Stimulated activated CD8-positive, alpha-beta memory T cell treated with anti-CD3 and anti-CD28 coated beads, Interleukin-7, amount 100 ng/mL, for 4 hours (primary cell): ENCODE results near the gene EIF4E.
"Not testable (repeated sequence)": the region's sequence is repeated elsewhere in the genome, so short reads cannot be mapped to it uniquely, and the experiment has no call there.

Experiments
- DNase-seq, 2 donors: peaks; one replicate each; pipeline ENCODE4 v3.0.0-alpha.2; 2020; ENCODE audit warnings: low read depth in 2 of 2

The EIF4E gene

GRCh38 chr4:98932539-98932938, 3.6 kb upstream of the EIF4E start:
- no peak for DNase-seq

DNA sequence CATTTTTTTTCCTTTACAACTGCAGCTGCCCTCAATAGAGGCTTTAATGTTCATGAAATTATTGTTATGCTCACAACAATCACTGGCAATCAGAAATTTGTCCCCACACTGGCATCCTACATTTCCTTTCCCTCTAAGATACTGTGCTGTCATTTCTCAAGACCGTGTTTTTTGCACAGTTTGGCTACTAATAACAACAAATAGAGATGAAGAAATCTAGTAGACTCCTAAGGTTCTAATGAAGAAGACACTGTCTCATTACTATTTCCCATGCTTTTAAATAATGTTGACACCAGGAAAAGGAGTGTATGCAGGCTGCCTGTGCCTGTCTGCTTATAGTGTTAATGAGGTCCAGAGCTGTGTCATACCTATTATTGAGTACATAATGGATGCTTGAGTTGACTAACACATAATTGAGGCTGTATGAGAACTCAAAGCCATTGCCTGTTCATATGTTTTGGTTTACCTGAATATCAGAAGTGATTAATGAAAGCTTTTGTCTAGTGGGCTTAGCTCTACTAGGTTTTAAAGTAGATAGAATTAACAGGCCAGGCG, 1.5 kb upstream of the EIF4E start:
- DNase-seq, result no peak

DNA sequence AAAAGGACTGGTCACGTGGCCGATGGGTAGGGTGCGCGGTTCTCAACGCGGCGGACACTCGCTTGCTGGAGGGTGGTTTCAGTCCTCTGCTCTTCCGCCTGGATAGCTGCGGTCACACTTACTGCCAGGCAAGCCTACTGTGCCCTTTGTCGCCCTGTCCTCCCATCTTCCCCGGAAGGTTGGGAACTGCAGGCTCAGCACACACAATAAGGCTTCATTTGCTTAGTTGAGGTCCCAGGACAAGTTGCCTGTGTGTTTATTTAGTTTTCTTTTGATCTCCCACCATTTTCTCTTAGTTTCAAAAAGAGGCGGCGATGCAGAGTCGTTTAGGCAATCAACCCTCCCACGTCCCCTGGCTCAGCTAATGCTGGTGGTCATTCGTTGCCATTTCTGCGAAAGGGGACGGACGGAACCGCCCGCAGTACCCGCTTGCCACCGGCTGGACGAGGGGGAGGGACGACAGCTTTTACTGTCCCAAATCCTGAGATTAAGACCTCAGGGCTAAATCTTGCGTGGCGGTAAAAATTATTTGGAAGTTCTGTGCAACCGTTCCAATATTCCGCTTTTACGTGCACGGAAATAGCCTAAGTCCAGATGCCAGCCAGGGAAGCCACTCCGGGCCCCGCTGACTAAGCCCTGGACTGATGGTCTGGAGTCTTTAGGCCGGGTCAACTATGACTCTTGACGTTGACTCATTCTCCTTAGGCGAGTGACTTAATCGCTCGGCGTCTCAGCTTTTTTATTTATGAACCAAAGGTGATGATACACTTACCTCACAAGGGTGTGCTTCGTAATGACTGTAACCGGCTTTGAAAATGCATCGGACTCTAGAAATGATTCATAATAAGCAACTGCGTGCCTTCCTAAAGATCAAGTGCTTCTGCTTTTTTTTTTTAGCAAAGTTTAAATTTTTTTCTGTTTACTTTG, 671 bp upstream of the EIF4E start:
- DNase-seq, result peak; percentile 30 to 42

GRCh38 chr4:98928131-98928504, 815 bp downstream of the EIF4E start:
- DNase-seq, result peak; percentile 49 to 65

GRCh38 chr4:98926257-98926656, 2.7 kb downstream of the EIF4E start:
- DNase-seq, result not testable (repeated sequence)

DNA sequence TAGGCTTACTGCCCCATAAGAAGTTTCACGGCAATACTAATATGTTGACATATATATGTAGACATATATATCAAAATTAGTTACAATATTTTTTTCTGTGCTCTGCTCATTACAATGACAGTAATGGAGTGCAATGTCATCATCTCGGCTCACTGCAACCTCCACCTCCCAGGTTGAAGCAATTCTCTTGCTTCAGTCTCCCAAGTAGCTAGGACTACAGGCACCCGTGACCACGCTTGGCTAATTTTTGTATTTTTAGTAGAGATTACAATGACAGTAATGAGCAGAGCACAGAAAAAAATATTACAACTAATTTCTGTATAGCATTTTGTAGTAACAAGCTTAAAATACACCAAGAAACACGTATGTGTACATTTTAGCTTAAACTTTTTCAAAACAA, 7.6 kb downstream of the EIF4E start:
- DNase-seq, result no peak

DNA sequence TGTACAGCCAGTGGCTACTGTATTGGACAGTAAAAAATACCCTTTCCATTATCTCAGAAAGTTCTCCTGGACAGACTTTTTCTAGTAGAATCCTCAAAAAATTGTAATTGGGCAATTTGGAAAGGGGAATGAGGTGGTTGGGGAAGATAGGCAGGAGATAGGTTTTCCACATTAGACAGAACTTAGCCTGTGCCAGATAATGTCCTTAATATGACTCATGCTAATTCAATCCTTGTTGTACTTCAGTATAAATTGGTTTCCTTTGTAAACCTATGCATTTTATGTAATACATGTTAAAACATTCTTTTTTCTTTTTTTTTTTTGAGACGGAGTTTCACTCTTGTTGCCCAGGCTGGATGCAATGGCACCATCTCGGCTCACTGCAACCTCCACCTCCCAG, 8.9 kb downstream of the EIF4E start:
- no peak for DNase-seq

DNA sequence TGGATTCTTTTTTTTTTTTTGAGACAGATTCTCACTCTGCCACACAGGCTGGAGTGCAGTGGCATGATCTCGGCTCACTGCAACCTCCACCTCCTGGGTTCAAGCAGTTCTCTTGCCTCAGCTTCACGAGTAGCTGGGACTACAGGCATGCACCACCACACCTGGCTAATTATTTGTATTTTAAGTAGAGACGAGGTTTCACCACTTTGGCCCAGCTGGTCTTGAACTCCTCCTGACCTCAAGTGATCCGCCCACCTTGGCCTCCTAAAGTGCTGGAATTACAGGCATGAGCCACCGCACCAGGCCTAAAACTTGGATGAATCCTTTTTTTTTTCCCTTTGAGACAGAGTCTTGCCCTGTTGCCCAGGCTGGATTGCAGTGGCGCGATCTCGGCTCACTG, 18.2 kb downstream of the EIF4E start:
- not testable (repeated sequence) for DNase-seq

DNA sequence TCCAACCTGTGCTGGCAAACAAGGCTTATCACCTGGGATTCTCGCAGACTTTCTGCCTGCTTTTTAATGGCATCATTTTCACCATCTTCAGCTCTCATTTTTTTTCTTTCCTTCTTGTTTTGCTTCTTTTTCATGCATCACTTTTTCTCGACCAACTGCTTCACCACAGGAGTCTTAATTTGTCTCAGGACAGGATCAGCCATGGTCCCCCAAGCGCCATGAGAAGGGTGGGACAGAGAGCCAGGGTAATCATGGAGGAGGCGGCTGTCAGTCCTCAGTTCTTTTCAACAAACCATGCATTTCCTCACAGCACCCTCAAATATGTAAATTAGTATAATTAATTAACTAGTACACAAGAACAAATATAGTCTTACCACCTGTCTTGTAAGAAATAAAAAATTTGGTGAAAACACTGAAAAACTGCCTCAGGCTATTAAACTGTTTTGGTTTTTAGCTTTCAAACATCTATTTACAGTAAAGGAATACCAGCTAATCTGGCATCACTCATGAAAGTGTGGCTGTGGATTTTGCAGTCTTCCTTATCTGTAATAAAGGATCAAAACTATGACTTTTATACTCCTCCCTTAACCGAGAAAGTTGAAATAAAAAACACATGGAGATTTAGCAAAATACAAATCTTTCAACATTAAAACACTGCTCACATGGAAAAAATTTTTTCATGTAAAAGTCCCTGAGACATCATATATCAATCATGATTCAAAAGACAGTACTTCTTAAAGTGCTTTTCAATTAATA, 19.1 kb downstream of the EIF4E start:
- no peak for DNase-seq

GRCh38 chr4:98908703-98909262, 20.1 kb downstream of the EIF4E start:
- no peak for DNase-seq

GRCh38 chr4:98908182-98908581, 20.8 kb downstream of the EIF4E start:
- DNase-seq, result no peak

DNA sequence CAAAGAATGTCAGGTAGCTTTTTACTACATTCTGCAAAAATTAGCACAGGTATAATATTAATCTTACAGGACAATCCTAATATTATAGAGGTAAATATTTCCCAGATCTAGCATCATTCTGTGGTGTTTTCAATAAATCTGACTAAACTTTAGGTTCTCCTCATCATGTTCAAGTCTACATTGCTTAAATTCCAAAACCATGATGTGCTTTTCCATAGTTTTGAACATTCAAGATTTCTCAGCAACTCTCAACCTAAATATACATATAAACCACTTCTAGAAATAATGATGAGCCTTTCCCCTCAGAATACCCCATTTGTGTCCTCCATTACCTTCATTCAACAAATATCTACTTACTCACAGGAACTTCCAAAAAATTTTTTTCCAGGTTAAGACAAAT, 23.1 kb downstream of the EIF4E start:
- no peak for DNase-seq

DNA sequence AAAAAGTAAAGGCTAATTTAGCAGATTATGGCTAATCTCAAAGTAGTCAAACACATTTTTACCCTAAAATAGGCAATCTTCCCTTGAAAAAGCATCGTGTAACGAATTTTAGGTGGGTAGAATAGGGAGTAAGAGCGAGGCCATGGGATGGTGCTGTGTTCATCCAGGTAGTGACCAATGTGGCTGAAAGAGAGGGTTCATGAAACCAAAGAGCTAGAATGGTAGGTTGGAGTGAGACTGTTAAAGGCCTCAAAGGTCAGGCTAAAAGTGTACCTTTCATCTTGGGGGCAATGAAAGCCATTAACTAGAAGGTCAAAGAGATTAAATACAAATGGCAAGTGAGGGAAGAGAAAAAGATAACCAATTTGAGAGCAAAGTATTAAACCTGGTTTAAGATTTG, 23.6 kb downstream of the EIF4E start:
- DNase-seq, result no peak

- no peak for DNase-seq
These were observed 25.0 kb downstream of the EIF4E start for GRCh38 chr4:98903963-98904362.

DNA sequence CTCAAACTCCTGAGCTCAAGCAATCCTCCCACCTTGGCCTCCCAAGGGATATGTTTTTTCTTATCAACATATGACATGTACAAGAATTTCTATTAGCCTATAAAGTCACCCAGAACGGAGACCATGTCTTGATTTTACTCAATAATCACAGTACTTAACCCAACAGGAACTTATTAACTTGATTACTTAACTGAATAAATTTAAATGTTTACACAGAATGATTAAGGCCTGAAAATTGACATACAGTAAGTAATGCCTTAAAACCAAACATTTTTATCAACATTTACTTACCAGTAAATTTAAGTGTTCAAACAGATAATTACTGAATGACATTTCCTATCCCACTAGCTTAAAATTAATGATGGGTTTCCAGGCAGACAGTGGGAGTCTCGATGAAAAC, 25.4 kb downstream of the EIF4E start:
- DNase-seq, result no peak

GRCh38 chr4:98899277-98899676, 29.7 kb downstream of the EIF4E start:
- no peak for DNase-seq

DNA sequence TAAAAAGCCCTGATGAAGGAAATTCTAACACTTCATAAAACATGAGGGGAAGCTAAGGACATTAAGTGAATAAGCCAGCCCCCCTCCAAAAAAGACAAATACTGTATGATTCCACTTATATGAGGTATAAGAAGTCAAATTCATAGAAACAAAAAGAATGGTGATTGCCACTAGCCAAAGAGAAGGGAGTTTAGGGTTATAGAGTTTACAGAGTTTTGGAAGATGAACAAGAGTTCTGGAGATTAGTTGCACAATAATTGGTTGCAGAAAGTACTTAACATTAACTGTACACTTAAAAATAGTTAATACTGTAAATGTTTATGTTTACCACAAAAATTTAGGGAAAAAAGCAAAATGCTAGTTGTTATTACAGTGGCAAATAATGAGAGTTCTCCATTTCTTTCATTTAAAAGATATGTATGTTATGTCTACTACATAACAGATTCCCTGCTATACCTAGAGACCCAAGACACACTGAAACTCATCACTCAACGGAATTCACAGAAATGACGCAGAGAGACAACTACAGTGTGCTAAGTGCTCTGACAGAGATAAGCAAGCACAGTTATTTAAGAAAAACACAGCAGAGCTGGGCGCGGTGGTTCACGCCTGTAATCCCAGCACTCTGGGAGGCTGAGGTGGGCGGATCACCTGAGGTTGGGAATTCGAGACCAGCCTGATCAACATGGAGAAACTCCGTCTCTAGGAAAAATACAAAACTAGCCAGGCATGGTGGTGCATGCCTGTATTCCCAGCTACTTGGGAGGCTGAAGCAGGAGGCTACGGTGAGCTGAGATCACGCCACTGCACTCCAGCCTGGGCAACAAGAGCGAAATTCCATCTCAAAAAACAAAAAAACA, 37.2 kb downstream of the EIF4E start:
- DNase-seq, result no peak

DNA sequence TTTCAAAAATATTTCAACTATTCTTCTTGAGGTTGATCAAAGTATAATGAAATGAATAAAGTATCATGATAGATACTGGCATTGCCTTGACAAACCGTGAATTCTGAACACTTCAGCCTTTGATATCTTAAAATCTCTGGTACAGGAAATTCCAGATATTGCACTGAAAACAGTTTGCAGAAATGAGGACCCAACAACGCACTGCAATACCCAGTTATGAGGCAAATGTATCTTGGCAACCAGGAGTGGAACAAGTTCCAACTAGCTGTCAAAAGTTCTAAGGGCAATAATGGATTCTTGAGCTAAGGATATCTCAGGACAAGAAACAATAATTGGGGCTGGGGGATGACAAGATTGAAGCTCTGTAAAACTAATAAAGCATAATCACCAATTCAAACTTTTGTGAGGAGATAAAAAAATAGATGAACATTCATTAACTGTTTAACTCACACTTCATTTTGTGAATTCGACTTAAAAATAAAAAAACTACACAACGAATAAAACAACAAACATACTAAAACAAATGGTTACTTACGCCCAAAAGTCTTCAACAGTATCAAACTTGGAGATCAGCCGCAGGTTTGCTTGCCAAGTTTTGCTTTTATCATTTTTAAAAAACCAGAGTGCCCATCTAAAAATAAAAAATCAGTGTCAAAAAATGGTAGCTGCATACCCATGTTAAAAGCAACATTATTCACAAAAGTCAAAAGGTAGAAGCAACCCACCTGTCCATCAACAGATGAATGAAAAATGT, 38.1 kb downstream of the EIF4E start:
- DNase-seq, result no peak

- no peak for DNase-seq
These were observed 41.8 kb downstream of the EIF4E start for GRCh38 chr4:98887145-98887544.

DNA sequence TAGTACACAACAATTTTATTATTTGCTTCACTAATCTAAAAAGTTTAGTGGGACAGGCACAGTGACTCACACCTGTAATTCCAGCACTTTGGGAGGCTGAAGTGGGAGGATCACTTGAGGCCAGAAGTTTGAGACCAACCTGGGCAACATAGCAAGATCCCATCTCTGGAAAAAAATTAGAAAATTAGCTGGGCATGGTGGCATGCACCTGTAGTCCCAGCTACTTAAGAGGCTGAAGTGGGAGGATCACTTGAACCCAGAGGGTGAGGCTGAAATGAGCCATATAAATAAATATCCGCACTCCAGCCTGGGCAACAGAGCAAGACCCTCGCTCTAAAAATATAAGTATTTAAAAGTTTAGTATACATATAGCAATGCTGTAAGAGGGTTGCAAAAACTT, 42.6 kb downstream of the EIF4E start:
- not testable (repeated sequence) for DNase-seq

- DNase-seq, result not testable (repeated sequence)
These were observed 48.0 kb downstream of the EIF4E start for GRCh38 chr4:98880884-98881283.
